Colonic mucosa (tissue), 4 donors: Measurements from ENCODE around the gene APBA3. TPM values are rescaled to one million over a fixed set of nuclear protein-coding genes. Genes with fewer than 3 reads are reported as not detected.

ENCODE experiments used
- DNase-seq: peaks from one replicate; pipeline ENCODE4 v3.0.0-alpha.2; 2020
- H3K27ac ChIP-seq: fragments of 200-600 bp; one replicate; pipeline ENCODE4 v1.8.0; 2021
- H3K27me3 ChIP-seq: fragments of 200-600 bp; one replicate; pipeline ENCODE4 v1.8.0; 2021
- H3K36me3 ChIP-seq: fragments of 200-600 bp; one replicate; pipeline ENCODE4 v1.8.0; 2021
- H3K4me1 ChIP-seq: fragments of 200-600 bp; one replicate; pipeline ENCODE4 v1.8.0; 2021; ENCODE audit warnings: mild to moderate bottlenecking
- H3K4me3 ChIP-seq: fragments of 200-600 bp; one replicate; pipeline ENCODE4 v1.8.0; 2021
- H3K9ac ChIP-seq, 2 donors: one replicate each; pipeline ENCODE4 v1.7.0; 2013; ENCODE audit warnings: control low read depth in 2 of 2, low read depth in 2 of 2, low read length in 2 of 2
- H3K9me3 ChIP-seq: fragments of 200-600 bp; one replicate; pipeline ENCODE4 v1.8.0; 2021
- CTCF ChIP-seq: fragments of 200-600 bp; IDR thresholded peaks from one replicate; pipeline ENCODE4 v1.8.0; 2022; ENCODE audit warnings: antibody characterized with exemption, mild to moderate bottlenecking
- intact Hi-C: fragments of 100-400 bp; cut with DNase I; formaldehyde crosslinking; loops from one replicate; pipeline ENCODE4 v1.14.1; 2022
- total RNA-seq, 2 donors: library from RNA; stranded (reverse); fragmentation: NEBNext Ultra II Directional in 1 of 2; extraction: Animal tissue kit (Norgen Biotek cat#: 25700) in 1 of 2; gene quantifications; one replicate each; pipeline ENCODE4 v1.2.1, GENCODE V29; 2021
- donor health status: healthy.
- donor health status: DM: no; HTN: no; CAD: no.
- donor health status: DM: no; HTN: no; CAD: no.

The APBA3 gene
- total RNA-seq, 2 donors from 2014 or later = 21.0 to 29.3 TPM

- H3K4me3 ChIP-seq = no peak overlapping the region
- H3K27me3 ChIP-seq = no peaks in the 10 kb centered on the region
- H3K9ac ChIP-seq = no peak overlapping the region
- TF ChIP-seq CTCF = no peak
- no peak overlapping the region for H3K27ac ChIP-seq
- no peak for DNase-seq
- no peaks in the 10 kb centered on the region for H3K4me1 ChIP-seq
- no peaks in the 10 kb centered on the region for H3K36me3 ChIP-seq
- H3K9me3 ChIP-seq = no peaks in the 10 kb centered on the region
- intact Hi-C loops = no loop called here
Measured at GRCh38 chr19:3793799-3794198, 32.3 kb upstream of the APBA3 start.

GRCh38 chr19:3792114-3792513 lies 30.6 kb upstream of the APBA3 start:
- no peak for TF ChIP-seq CTCF
- no peaks in the 10 kb centered on the region for H3K9me3 ChIP-seq

GRCh38 chr19:3790941-3791340 lies 29.4 kb upstream of the APBA3 start:
- Histone ChIP-seq H3K27ac (no peak overlapping the region), H3K27me3 (peaks cover 2% of the 10 kb centered on the region), H3K9ac (no peak overlapping the region), H3K36me3 (no peaks in the 10 kb centered on the region), H3K9me3 (no peaks in the 10 kb centered on the region), H3K4me3 (no peak overlapping the region), H3K4me1 (no peaks in the 10 kb centered on the region)
- TF ChIP-seq CTCF = no peak
- intact Hi-C loops = no loop called here
- no peak for DNase-seq

More at GRCh38 chr19:3792114-3792513, 30.6 kb upstream of the APBA3 start:
- intact Hi-C loops = no loop called here
- Histone ChIP-seq H3K4me3 (no peak overlapping the region), H3K27ac (no peak overlapping the region), H3K27me3 (no peaks in the 10 kb centered on the region), H3K9ac (no peak overlapping the region), H3K36me3 (no peaks in the 10 kb centered on the region), H3K4me1 (no peaks in the 10 kb centered on the region)
- DNase-seq = no peak

- H3K4me1 ChIP-seq = no peaks in the 10 kb centered on the region
- TF ChIP-seq CTCF = no peak
- peaks cover 7% of the 10 kb centered on the region for H3K27me3 ChIP-seq
- H3K27ac ChIP-seq = no peak overlapping the region
- H3K4me3 ChIP-seq = no peak overlapping the region
- intact Hi-C loops = no loop called here
- DNase-seq = no peak
- no peaks in the 10 kb centered on the region for H3K9me3 ChIP-seq
- no peak overlapping the region for H3K9ac ChIP-seq
- H3K36me3 ChIP-seq = no peaks in the 10 kb centered on the region
Measured at GRCh38 chr19:3790209-3790734, 28.8 kb upstream of the APBA3 start.

- no peak for DNase-seq
- Histone ChIP-seq H3K27me3 (peaks cover 7% of the 10 kb centered on the region), H3K36me3 (no peaks in the 10 kb centered on the region), H3K4me1 (no peaks in the 10 kb centered on the region), H3K9me3 (no peaks in the 10 kb centered on the region), H3K27ac (no peak overlapping the region), H3K9ac (no peak overlapping the region), H3K4me3 (no peak overlapping the region)
- intact Hi-C loops = no loop called here
- TF ChIP-seq CTCF = no peak
Measured at GRCh38 chr19:3788996-3789778, 27.7 kb upstream of the APBA3 start.
